Ectodermal cell (in vitro differentiated cells): ENCODE results near the gene NACC2.

Experiments used
- H3K27ac ChIP-seq: 2 replicates; pipeline ENCODE4 v1.7.0; 2013; ENCODE audit warnings: mild to moderate bottlenecking, low read depth, low read length; ENCODE audit not compliant: insufficient read depth, poor library complexity, severe bottlenecking
- H3K27me3 ChIP-seq: 2 replicates; pipeline ENCODE4 v1.7.0; 2013; ENCODE audit warnings: mild to moderate bottlenecking, low read length; ENCODE audit not compliant: insufficient read depth, control insufficient read depth, poor library complexity, severe bottlenecking
- H3K36me3 ChIP-seq: one replicate; pipeline ENCODE4 v1.7.0; 2013; ENCODE audit warnings: low read length; ENCODE audit not compliant: control insufficient read depth, insufficient read depth
- H3K4me1 ChIP-seq: one replicate; pipeline ENCODE4 v1.7.0; 2013; ENCODE audit warnings: low read length; ENCODE audit not compliant: control insufficient read depth, insufficient read depth
- H3K4me3 ChIP-seq: 2 replicates; pipeline ENCODE4 v1.7.0; 2013; ENCODE audit warnings: low read depth, low read length, control low read depth; ENCODE audit not compliant: insufficient read depth
- H3K9me3 ChIP-seq: 2 replicates; pipeline ENCODE4 v1.7.0; 2013; ENCODE audit warnings: mild to moderate bottlenecking, low read length, moderate library complexity; ENCODE audit not compliant: control insufficient read depth
- WGBS, 2 experiments: methylation state at CpG; one replicate each; pipeline ENCODE4 v1.1.7; 2013; ENCODE audit warnings: missing lambda C conversion rate in 2 of 2; 5-methylcytosine and 5-hydroxymethylcytosine counted together

Gene NACC2

GRCh38 chr9:136092741-136093140, 2.3 kb downstream of the NACC2 start:
- no peak overlapping the region for H3K4me3 ChIP-seq
- H3K27ac ChIP-seq: no peak overlapping the region
- WGBS, 2 experiments: 90 to 92% methylated on average over 9 of the region's 9 CpGs
- H3K27me3 ChIP-seq: peaks cover 39% of the 10 kb centered on the region
- no peaks in the 10 kb centered on the region for H3K36me3 ChIP-seq
- peaks cover 38% of the 10 kb centered on the region for H3K4me1 ChIP-seq
- H3K9me3 ChIP-seq: no peaks in the 10 kb centered on the region

- H3K36me3 ChIP-seq: no peaks in the 10 kb centered on the region
- peaks cover 35% of the 10 kb centered on the region for H3K27me3 ChIP-seq
- no peak overlapping the region for H3K4me3 ChIP-seq
- no peak overlapping the region for H3K27ac ChIP-seq
- peaks cover 38% of the 10 kb centered on the region for H3K4me1 ChIP-seq
- no peaks in the 10 kb centered on the region for H3K9me3 ChIP-seq
- WGBS, 2 experiments: 90 to 91% methylated on average over 10 of the region's 10 CpGs
Measured at GRCh38 chr9:136092353-136092650, 2.8 kb downstream of the NACC2 start.

DNA sequence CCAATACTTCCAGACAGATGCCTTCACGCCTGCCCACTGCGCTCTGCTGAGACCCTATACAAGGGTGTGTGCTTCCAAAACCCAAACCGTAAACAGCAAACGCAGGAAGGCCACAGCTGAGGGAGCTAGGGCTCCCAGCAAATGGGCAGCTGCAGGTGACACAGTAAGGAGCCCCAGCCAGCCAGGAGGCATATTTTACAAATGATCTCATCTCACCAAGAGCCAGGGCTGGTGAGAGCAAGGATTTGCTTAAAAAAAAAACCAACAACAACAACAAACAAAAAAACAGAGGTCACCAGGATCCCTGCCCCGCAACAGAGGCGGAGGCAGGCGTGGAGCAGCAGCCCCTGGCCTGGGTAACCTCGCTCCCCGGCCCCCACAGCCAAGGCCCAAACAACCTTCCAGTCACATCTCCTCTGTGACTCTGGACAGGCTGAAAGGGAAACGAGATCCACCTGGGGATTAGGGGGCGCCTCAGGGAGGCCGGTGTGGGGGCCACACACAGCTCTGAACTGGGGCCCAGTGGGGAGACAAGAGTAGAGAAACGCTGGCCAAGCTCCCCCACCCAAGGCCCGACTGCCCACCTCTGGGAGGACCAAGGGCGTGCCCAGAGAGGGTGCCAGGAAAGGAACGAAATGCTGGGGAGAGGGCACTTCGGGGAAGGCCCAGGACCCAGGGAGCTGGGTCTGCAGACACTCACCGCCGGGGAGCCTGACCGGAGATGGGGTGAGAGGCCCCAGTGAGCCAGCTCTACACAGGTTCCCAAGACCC, 3.3 kb downstream of the NACC2 start:
- Histone ChIP-seq H3K4me3 (no peak overlapping the region), H3K36me3 (no peaks in the 10 kb centered on the region), H3K9me3 (no peaks in the 10 kb centered on the region), H3K27ac (no peak overlapping the region), H3K4me1 (peaks cover 38% of the 10 kb centered on the region), H3K27me3 (peaks cover 32% of the 10 kb centered on the region)
- 84 to 86% methylated on average over 20 of the region's 20 CpGs for WGBS, 2 experiments

DNA sequence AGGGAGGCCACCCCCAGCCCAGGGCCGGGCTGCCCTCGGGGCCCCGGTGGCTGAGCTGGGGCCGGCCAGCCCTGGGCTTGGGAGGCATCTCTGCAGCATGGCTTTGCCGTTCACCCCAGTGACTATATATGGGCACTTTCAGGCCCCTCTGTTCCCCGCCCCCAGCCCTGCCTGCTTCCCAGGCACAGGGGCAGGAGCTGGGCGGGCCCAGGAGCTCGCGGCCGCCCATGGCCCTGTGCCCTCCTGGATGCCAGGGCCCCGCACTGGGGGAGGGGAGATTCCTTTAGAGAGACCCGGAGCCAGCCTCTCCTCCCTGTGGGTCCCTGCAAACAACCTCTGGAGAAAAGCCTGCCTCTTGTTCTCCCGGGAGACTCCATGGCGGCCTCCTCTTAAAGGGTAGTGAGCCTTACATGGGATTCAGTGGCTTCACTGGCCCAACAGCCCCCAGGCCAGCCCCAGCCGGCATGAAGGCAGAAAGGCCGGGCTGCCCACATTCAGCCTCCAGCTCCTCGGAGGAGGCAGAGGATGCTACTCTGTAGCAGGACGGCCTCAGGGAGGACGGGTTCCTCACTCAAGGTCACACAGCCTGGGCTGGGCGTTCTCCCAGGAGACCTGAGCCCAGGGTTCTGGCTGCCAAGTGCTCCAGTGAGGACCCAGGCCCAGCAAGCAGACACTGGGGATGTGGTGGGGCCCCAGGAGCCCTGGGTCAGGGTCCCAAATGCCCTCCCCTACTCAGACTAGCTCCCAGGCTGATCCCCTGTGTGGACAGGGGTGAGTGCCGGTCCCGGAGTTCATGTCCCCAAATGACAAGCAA, 4.1 kb downstream of the NACC2 start:
- no peaks in the 10 kb centered on the region for H3K36me3 ChIP-seq
- peaks cover 38% of the 10 kb centered on the region for H3K4me1 ChIP-seq
- no peak overlapping the region for H3K27ac ChIP-seq
- peaks cover 24% of the 10 kb centered on the region for H3K27me3 ChIP-seq
- no peak overlapping the region for H3K4me3 ChIP-seq
- no peaks in the 10 kb centered on the region for H3K9me3 ChIP-seq
- 76 to 79% methylated on average over 22 of the region's 22 CpGs for WGBS, 2 experiments

DNA sequence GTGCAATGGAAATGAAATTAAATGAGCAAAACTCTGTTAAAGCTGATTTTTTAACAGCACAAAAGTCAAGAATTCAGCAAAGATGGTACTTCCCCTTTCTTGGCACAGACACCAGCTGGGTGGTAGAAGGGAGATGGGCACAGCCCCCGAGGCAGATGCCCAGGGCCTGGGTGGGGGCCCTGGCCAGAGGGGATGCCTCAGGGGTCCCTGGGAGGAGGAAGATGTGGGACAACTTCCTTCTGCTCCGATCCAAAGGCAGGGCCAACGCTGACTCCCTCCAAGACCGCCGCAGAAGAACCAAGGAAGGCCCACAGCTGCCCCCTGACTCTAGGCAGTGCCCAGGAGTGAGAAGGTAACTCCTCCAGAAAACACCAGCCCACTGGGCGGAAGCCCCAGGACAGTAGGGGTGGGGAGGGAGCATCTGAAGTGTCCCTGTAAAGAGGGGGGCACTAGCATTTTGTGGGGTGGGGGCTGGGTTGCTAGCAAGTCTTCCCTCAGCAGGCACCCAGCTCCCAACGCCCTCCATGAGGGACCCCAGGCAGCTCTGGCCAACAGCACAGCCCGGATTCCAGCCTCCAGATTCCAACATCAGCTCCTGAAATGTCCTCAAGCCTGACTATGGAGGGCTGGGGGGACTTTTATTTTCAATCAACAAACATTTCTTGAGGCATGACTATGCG, 4.9 kb downstream of the NACC2 start:
- H3K27me3 ChIP-seq: peaks cover 17% of the 10 kb centered on the region
- H3K4me1 ChIP-seq: peaks cover 38% of the 10 kb centered on the region
- no peak overlapping the region for H3K4me3 ChIP-seq
- H3K27ac ChIP-seq: no peak overlapping the region
- no peaks in the 10 kb centered on the region for H3K36me3 ChIP-seq
- 75 to 82% methylated on average over 9 of the region's 9 CpGs for WGBS, 2 experiments
- H3K9me3 ChIP-seq: no peaks in the 10 kb centered on the region

GRCh38 chr9:136089697-136090045, 5.4 kb downstream of the NACC2 start:
- Histone ChIP-seq H3K27me3 (peaks cover 17% of the 10 kb centered on the region), H3K9me3 (no peaks in the 10 kb centered on the region), H3K4me1 (peaks cover 38% of the 10 kb centered on the region), H3K27ac (no peak overlapping the region), H3K4me3 (no peak overlapping the region), H3K36me3 (no peaks in the 10 kb centered on the region)
- 100% methylated on average over 2 of the region's 3 CpGs; no CpG with 5 or more reads in 1 of the 2 experiments for WGBS, 2 experiments

GRCh38 chr9:136088939-136089696, 6.0 kb downstream of the NACC2 start:
- Histone ChIP-seq H3K9me3 (no peaks in the 10 kb centered on the region), H3K27ac (no peak overlapping the region), H3K4me1 (peaks cover 35% of the 10 kb centered on the region), H3K27me3 (peaks cover 11% of the 10 kb centered on the region), H3K4me3 (no peak overlapping the region), H3K36me3 (no peaks in the 10 kb centered on the region)
- 79 to 84% methylated on average over 21 to 22 of the region's 22 CpGs for WGBS, 2 experiments

- WGBS, 2 experiments: 83 to 85% methylated on average over 15 of the region's 15 CpGs
Measured at GRCh38 chr9:136088481-136088938, 6.6 kb downstream of the NACC2 start.

DNA sequence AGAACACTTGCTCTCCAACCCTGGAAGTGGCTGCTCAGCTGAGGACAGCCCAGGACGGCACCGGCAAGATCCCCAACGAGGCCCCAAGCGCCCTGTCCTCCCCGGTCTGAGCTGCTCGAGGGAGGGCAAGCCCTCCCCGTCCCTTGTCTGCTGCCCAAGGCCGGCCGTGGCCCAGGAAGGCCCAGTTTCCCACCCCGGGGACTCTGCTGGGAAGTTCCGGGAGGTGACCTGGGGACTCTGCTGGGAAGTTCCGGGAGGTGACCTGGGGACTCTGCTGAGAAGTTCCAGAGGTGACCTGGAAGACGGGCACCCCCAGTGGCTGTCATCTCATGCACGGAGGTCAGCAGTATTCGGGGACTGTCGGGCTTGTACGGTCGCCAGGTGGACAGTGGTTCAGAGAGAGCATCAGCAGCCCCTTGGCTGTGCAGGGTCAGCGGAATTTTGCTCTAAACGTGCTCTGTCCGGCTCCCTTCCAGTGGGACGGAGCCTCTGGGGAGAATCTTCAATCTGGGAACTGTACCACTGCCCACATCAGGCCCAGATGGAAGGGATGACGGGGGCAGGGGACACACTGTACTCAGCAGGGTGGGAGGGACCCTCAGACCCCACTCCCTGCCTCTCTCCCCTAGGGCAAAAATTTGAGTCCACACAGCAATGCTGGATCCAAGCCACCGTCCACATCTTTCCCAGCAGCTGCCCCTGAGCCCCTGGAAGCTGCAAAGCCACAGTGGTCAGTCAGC, 7.2 kb downstream of the NACC2 start:
- H3K4me1 ChIP-seq: peaks cover 23% of the 10 kb centered on the region
- WGBS, 2 experiments: 86 to 88% methylated on average over 24 of the region's 24 CpGs

More at GRCh38 chr9:136088481-136088938, 6.6 kb downstream of the NACC2 start:
- no peak overlapping the region for H3K4me3 ChIP-seq
- H3K27ac ChIP-seq: no peak overlapping the region
- H3K27me3 ChIP-seq: peaks cover 5% of the 10 kb centered on the region
- peaks cover 29% of the 10 kb centered on the region for H3K4me1 ChIP-seq
- H3K36me3 ChIP-seq: no peaks in the 10 kb centered on the region
- no peaks in the 10 kb centered on the region for H3K9me3 ChIP-seq

More for the DNA sequence above, 7.2 kb downstream of the NACC2 start:
- Histone ChIP-seq H3K36me3 (no peaks in the 10 kb centered on the region), H3K4me3 (no peak overlapping the region), H3K9me3 (no peaks in the 10 kb centered on the region), H3K27ac (no peak overlapping the region), H3K27me3 (no peaks in the 10 kb centered on the region)
